ENCODE measurements around the gene GPR15. TPM values are rescaled to one million over a fixed set of nuclear protein-coding genes. Genes with fewer than 3 reads are reported as not detected.
"Not testable (repeated sequence)": the region's sequence is repeated elsewhere in the genome, so short reads cannot be mapped to it uniquely, and the experiment has no call there.

The GPR15 gene
- total RNA-seq, 2 donors from 2014 or later: 2.4 to 6.1 TPM

GRCh38 chr3:98553753-98554152 lies 22.0 kb downstream of the GPR15 start:
- DNase-seq: no peak

GRCh38 chr3:98554580-98554979 lies 22.8 kb downstream of the GPR15 start:
- DNase-seq (no peak), ATAC-seq (no peak)
- intact Hi-C loops (cut with DNase I, micrococcal nuclease): no loop called here

More at GRCh38 chr3:98553753-98554152, 22.0 kb downstream of the GPR15 start:
- intact Hi-C loops (cut with DNase I, micrococcal nuclease): no loop called here
- ATAC-seq: peak; percentile 30

- intact Hi-C loops (cut with DNase I, micrococcal nuclease): no loop called here
- DNase-seq (no peak), ATAC-seq (no peak)
Measured at GRCh38 chr3:98555025-98555379, 23.2 kb downstream of the GPR15 start.

- ATAC-seq (no peak), DNase-seq (no peak)
- intact Hi-C loops (cut with DNase I, micrococcal nuclease): no loop called here
Measured at GRCh38 chr3:98556164-98557130, 24.7 kb downstream of the GPR15 start.

GRCh38 chr3:98557324-98558010 lies 25.7 kb downstream of the GPR15 start:
- DNase-seq (no peak), ATAC-seq (no peak)
- intact Hi-C loops (cut with DNase I, micrococcal nuclease): no loop called here

GRCh38 chr3:98558100-98558827 lies 26.5 kb downstream of the GPR15 start:
- DNase-seq (no peak), ATAC-seq (no peak)
- intact Hi-C loops (cut with DNase I, micrococcal nuclease): no loop called here

GRCh38 chr3:98559769-98560168 lies 28.0 kb downstream of the GPR15 start:
- intact Hi-C loops (cut with DNase I, micrococcal nuclease); DNase-seq; ATAC-seq: not testable (repeated sequence)

GRCh38 chr3:98560911-98561310 lies 29.1 kb downstream of the GPR15 start:
- no peak for ATAC-seq
- intact Hi-C loops (cut with DNase I, micrococcal nuclease): no loop called here
- no peak for DNase-seq

- ATAC-seq (no peak), DNase-seq (no peak)
- intact Hi-C loops (cut with DNase I, micrococcal nuclease): no loop called here
Measured at GRCh38 chr3:98561727-98562521, 30.1 kb downstream of the GPR15 start.

- intact Hi-C loops (cut with DNase I, micrococcal nuclease): no loop called here
- ATAC-seq: no peak
Measured at GRCh38 chr3:98563661-98564281, 32.0 kb downstream of the GPR15 start.

GRCh38 chr3:98564282-98565005 lies 32.7 kb downstream of the GPR15 start:
- intact Hi-C loops (cut with DNase I, micrococcal nuclease): no loop called here
- no peak for DNase-seq
- no peak for ATAC-seq

More at GRCh38 chr3:98563661-98564281, 32.0 kb downstream of the GPR15 start:
- no peak for DNase-seq

- DNase-seq: no peak
- ATAC-seq: peak; percentile 65
- intact Hi-C loops (cut with DNase I, micrococcal nuclease): no loop called here
Measured at GRCh38 chr3:98565237-98565643, 33.5 kb downstream of the GPR15 start.

GRCh38 chr3:98565843-98566242 lies 34.1 kb downstream of the GPR15 start:
- intact Hi-C loops (cut with DNase I, micrococcal nuclease): no loop called here
- no peak for ATAC-seq
- no peak for DNase-seq

GRCh38 chr3:98567666-98568270 lies 36.0 kb downstream of the GPR15 start:
- no peak for DNase-seq
- ATAC-seq: no peak
- intact Hi-C loops (cut with DNase I, micrococcal nuclease): no loop called here

- intact Hi-C loops (cut with DNase I, micrococcal nuclease): no loop called here
- ATAC-seq: no peak
- DNase-seq: no peak
Measured at GRCh38 chr3:98568402-98568801, 36.6 kb downstream of the GPR15 start.

GRCh38 chr3:98573181-98573728 lies 41.5 kb downstream of the GPR15 start:
- DNase-seq (no peak), ATAC-seq (no peak)
- intact Hi-C loops (cut with DNase I, micrococcal nuclease): no loop called here

GRCh38 chr3:98574132-98574531 lies 42.4 kb downstream of the GPR15 start:
- intact Hi-C loops (cut with DNase I, micrococcal nuclease): no loop called here
- ATAC-seq: no peak
- no peak for DNase-seq

All from left colon (tissue), 2 donors.